Left cardiac atrium (tissue), 4 donors: ENCODE results near the gene FAM135A. TPM values are rescaled to one million over a fixed set of nuclear protein-coding genes. Genes with fewer than 3 reads are reported as not detected.

Source experiments
- ATAC-seq, 2 donors: fragments of 200-7000 bp; cut with Tn5 transposase; one replicate each; pipeline ENCODE4 v1.9.1; 2020; ENCODE audit warnings: mild to moderate bottlenecking in 2 of 2, moderate library complexity in 2 of 2
- DNase-seq: peaks from one replicate; pipeline ENCODE4 v3.0.0-alpha.2; 2020
- intact Hi-C, 2 donors: fragments of 100-400 bp; cut with DNase I; formaldehyde crosslinking; loops; one replicate each; pipeline versions ENCODE4 v1.14.1 to v1.15.1; 2022 to 2023
- total RNA-seq, 2 donors: library from RNA; stranded (reverse); fragmentation: NEBNext Ultra II Directional; extraction: Animal tissue kit (Norgen Biotek cat#: 25700); gene quantifications; one replicate each; pipeline ENCODE4 v1.2.1, GENCODE V29; 2021
- donor health status: DM: no; HTN: yes; CAD: no.
- donor health status: DM: no; HTN: yes; CAD: no; lungs with severe emphysema.
- donor health status: DM: yes; HTN: yes; CAD: no.
- donor health status: Dilated cardiomyopathy.

FAM135A gene
- total RNA-seq, 2 donors from 2014 or later = 13.1 to 15.4 TPM

DNA sequence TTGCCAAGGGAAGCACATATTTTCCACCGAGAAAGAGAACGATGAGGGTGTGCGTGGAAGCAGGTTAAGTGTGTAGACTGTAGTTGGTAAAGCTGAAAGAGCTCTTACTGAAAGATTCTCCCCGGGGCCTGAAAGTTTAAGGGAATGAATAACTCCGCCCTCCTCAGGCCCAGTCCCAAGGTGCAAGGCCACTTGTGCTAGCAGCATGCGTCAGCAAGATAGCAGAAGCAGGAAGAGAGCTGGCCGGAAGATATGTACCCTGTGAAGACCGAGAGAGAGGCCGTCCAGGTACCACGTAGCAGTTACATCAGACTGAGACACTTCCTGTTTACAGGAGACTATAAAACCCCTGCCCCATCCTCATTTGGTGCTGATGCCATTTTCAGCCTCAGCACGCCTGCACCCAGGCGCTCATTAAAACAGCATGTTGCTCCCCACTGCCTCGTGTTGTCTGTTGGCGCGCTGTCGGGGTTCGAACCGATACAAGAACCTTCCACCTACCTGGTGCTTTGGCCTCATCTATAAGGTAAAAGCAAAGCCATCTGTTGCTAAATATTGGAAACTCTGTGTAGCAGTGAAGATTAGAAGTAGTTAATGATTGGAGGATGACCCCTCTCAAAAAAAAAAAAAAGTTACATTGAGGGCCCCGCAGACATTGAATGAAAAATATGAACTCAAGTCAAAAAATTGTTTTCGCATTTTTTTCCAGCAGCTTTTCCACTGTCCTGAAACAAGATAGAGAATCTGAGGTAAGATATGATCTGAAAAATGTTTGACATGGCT is 18.6 kb upstream of the FAM135A start:
- intact Hi-C loops = no loop called here

DNA sequence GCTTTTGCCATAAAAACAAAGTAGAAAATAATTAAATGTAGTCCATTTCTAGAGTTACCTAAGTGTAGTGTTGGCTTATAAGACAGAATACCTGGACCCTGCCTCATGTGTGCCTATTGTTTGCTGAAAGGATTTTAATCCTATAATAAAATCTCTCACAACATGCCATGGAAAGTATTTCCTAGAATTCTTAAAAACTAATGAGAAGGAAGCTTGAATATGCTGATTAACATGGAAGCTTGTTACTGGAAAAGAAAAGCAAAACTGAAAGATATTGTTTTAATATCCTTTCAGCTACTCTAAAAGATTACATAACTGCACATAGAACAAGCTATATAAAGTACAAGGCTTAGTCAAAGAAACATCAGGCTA is 18.0 kb upstream of the FAM135A start:
- intact Hi-C loops = no loop called here
- ATAC-seq (no peak), DNase-seq (no peak)

More for the DNA sequence above, 18.6 kb upstream of the FAM135A start:
- ATAC-seq (no peak), DNase-seq (no peak)

DNA sequence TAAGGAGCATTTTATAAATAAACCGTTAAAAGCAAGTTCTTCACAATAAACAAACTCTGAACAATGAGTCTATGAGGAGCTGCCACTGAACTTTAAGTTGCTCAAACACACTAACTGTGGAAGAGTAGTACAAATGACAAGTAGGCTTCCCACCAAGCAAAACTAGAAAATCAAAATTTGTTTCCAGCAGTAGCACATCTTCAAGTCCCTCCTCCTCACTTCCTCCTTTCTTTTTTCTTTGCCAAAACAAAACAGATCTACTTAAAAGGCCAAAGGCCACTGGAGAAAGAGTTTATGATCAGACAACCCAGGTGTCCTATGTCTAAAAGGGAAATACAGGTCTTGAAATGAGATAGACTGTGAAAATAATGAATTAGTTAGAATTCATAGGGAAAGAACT is 17.1 kb upstream of the FAM135A start:
- no peak for ATAC-seq
- intact Hi-C loops = no loop called here
- DNase-seq = no peak

DNA sequence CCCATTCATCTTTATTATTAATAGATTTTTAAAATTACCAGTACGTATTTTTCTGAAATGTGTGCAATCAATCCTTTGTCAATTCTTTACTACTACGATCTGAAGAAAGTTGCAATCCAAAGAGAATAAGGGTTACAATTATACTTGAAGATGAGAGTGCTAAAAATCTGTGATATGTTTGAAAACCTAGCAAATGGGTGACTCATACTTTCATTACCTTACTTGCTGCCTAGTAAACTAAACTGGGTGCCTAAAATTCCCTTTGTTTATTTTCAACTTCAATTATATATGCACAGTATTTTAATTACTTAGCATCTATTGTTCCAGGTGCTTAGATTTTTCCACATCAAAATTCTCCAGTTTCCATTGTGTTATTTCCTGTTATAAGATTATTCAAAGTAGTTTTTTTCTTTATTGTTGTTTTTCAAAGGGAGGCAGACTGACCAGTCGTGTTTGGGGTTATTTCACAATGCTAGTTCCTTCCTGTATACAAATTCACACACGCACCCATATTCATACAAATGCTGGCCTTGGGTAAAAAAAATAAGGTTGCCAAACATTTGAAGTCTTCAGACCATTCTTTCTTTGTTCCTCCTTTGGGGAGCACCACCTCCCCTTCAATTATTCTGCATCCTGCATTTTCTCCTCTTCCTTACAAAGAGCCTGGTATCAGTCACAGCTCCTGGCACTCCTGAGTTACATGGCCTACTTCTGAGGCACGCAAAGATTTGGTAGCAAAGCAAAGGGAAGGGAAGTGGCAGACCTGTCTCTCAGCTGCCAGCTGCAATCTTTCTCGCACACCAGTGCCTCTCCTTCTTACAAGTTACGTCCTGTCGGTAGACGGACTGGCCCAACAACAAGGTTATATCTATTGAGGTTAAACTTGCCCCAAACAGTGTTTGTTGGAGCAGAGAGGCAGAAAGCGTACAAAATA is 16.2 kb upstream of the FAM135A start:
- no peak for DNase-seq
- intact Hi-C loops = no loop called here
- ATAC-seq = no peak

DNA sequence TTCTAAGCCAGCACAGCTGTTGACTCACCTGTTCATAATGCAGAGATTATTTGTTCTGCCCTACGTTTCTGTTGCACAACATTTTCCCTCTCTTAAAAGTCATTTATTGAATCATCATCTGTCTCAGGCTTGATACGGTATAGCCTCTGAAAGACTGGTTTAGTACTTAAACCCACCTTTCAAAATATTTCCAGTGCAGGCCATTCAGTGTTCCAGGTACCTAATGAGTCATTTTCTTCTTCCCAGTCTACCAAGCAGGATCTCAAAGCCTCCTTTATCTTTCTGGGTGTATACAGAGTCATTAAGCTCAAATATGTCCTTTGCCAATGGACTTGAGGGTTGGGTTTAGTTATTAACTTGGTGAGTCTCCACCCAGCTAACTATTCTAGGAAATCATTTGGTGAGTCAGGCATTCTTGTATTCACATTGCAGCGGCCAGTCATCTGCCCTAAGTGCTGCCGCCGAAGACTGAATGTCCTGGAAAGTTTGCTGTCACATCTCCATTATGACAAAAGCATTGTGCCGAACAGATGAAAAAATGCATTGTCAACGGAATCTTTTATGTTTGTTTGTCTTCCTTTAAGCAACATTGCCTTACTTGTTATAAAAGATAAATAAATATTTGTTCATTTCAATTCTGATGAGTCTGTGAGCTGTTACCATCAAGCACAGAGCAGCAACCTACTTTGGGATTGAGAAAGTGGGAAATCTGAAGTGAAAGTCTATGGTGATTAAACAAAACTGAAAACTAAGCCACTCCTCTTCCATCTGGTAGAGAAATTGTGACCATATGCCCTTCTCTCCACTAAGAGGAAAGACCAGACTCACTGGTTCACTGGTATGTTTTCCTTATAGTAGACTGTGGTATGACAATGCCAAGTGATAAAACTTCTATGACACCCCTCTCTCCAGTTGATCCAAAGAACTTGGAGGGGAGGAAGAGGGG is 14.3 kb upstream of the FAM135A start:
- ATAC-seq = peak; percentile 34
- intact Hi-C loops = no loop called here
- no peak for DNase-seq

DNA sequence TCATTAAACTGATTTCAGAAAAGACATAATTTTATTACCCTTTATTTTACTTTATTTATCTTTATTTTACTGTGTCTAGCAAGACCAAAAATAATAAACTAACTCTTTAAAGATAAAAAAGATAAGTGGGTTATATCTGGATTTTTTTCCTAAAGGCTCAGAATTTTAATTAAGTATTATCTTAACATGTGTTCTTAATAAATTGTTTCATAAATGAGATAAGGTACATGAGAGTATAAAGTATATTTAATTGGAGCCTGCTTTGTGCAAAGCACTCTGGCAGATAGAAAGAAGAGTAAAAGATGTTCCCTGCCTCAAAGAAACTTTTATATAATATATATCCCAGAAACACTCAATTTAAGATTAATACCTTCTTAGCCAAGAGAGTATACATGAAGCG is 8.7 kb upstream of the FAM135A start:
- DNase-seq = no peak
- ATAC-seq = no peak
- intact Hi-C loops = no loop called here

DNA sequence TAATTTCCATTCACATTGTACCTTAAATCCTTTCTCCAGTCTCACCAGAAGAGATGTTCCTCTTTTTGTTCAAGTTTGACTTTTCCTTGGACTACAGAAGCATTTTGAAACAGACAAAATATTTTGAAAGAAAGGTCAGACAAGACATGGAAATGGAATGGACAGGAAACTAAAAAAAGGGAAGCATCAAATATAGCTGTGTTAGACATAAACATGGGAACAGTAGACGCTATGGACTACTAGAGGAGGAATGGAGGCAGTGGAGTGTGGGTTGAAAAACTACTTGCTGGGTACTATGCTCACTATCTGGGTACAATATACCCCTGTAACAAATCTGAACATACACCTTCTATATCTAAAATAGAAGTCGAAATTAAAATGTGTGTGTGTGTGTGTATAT is 4.1 kb upstream of the FAM135A start:
- intact Hi-C loops = no loop called here
- ATAC-seq = no peak
- no peak for DNase-seq

DNA sequence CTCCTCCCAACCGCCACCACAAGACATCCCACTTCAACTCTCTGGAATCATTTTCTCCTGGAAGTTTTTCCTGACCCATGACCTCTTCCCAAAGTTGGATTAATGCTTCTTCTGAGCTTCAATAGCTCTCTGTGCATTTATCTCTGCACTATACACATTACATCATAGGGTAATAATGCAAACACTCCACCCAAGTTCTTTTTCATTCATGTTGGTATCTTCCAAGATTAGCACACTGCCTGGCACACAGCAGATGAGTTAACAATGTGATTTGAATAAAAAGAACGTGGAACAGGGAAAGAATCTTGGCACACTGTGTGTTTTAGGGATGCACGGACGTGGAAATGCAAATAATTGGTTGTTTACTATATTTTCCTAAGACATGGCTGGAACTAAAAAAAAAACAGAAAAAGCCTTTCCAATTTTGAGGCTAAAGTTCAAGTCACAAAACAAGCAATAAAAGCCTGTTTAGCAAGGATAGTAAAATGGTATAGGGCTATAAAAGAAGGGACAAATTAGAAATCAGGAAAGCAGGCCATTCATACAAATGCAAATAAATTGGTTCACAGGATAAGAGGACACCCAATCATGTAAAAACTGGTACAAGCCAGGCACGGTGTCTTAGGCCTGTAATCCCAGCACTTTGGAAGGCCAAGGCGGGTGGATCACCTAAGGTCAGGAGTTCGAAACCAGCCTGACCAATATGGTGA is 1.6 kb upstream of the FAM135A start:
- ATAC-seq (no peak), DNase-seq (no peak)
- intact Hi-C loops = no loop called here

DNA sequence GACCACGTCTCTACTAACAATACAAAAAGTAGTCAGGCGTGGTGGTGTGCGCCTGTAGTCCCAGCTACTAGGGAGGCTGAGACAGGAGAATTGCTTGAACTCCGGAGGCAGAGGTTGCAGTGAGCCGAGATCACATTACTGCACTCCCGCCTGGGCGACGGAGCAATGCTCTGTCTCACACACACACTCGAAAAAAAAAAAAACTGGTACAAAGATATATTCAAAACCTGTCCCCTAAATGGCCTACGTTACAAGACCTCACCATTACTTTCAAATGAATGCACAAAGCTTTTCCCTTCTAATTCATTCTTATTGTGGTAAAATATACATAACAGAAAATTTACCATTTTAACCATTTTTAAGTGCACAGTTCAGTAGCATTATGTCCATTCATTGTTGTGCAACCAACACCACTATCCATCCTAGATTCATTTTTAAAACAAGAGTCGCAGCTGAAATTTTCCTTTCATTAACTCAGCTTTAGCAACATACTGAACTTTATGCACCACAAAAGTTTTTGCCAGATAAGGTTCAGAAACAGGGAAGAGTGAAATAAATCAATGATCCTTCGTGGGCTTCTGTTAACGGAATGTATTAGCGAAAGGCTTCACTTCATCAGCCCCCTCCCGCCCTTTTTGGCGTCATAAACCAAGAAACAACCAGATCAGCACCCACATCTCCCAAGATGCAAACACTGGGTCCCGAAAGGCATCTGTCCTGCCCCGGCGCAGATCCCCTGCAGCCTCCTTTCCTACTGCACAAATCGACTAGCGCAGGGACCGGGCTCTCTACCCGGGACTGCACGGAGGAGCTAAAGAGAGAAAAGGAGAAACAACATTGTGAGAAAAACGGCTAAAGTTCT is 825 bp upstream of the FAM135A start:
- intact Hi-C loops = no loop called here
- DNase-seq (no peak), ATAC-seq (peak; percentile 5 to 34)

DNA sequence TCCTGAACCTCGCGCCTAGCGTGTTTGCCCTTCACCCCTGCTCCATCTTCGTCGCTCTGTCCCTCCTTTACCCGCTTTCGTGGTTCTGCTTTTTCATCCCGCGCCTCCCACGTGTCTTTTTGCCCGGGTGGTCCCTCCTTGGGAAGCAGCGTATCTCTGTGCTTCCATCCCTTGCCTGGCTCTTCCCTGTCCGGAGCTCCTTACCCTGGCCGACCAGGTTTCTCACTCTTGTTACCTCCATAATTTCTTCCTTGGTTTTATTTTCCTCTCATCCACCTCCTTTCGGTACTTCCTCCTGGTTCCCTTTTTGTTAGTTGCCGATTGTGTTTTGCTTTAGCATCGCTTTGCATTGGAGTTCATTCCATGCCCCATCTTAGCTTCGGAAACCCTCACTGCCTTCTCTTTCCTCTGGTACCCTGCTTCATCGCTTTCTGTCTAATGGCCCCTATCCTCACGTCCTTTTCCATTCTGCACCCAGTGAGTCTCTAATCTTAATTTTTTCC is 735 bp downstream of the FAM135A start:
- intact Hi-C loops = no loop called here
- DNase-seq (peak; percentile 36), ATAC-seq (no peak)

DNA sequence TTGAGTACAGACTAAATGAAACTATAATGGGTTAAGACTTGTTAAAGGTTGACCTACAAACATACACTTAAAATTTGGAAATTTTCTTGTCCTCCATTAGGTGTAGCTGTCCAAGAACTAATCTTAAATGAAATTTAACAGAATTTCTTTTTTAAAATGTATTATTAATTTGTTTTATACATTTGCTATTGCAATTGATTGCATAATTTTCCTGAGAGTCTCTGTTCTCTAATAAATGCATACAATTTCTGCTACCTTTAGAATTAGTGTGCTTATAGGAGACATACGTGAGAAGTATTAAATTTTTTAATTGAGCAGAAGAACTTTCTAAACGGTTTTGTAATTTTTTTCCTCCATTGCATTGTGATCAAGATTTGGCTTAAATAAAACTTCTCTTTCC is 1.5 kb downstream of the FAM135A start:
- intact Hi-C loops = no loop called here
- DNase-seq (no peak), ATAC-seq (no peak)

DNA sequence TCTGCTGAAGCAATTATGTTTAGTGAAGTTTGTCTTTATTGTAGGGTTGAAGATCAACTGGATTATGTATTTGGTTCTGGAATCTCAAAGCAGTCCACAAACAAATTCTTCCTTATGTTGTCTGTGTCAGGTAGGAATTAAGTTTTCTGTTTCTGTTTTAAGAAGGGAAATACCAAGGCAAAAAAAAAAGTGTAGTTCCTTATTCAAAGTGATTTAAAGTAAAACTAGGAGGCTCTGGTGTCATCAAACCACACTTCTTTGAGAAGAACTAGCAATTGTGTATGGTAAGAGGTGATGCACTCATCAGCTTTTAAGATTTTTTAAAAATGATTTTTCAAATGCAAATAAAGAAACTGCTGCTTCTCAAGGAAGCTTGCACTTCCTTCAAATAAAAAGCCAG is 1.9 kb downstream of the FAM135A start:
- DNase-seq (no peak), ATAC-seq (no peak)
- intact Hi-C loops = no loop called here

DNA sequence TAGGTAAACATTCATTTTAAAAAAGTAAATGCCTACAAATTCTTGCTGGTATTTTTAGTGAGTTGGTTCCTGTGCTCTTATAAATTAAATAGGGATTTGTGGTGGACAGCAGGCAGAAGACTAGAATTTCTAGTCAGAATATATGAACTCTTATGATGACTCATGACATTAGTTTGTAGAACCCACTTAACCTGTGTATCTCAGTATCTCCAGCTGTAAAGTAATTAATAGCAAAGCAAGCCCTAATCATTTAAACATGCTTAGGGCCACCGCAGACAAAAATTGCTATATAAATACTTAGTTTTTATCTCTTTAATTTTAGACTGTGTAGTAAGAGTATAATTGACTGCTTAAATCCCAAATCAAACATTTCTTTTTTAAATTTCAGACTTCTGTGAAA is 2.4 kb downstream of the FAM135A start:
- ATAC-seq = no peak
- intact Hi-C loops = no loop called here
- DNase-seq = no peak

DNA sequence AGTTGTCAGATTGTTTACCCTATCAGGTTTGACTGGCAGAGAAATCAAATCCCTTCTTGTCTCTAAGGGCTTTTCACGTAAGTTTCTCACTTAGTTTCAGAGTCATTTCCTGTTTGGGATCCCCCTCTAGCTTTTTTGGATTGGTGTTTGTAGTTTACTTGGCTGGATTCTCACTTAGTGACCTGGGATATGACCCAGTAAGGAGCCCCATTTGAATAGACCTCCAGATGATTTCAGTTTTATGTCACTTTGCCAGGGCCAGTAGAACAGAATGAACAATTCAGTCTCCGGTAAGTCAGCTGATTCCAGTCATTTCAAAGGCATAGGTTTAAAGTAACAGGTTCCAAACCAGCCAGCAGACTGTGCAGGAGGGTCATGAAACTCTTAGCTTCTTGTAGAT is 8.2 kb downstream of the FAM135A start:
- intact Hi-C loops = no loop called here
- ATAC-seq (no peak), DNase-seq (no peak)

DNA sequence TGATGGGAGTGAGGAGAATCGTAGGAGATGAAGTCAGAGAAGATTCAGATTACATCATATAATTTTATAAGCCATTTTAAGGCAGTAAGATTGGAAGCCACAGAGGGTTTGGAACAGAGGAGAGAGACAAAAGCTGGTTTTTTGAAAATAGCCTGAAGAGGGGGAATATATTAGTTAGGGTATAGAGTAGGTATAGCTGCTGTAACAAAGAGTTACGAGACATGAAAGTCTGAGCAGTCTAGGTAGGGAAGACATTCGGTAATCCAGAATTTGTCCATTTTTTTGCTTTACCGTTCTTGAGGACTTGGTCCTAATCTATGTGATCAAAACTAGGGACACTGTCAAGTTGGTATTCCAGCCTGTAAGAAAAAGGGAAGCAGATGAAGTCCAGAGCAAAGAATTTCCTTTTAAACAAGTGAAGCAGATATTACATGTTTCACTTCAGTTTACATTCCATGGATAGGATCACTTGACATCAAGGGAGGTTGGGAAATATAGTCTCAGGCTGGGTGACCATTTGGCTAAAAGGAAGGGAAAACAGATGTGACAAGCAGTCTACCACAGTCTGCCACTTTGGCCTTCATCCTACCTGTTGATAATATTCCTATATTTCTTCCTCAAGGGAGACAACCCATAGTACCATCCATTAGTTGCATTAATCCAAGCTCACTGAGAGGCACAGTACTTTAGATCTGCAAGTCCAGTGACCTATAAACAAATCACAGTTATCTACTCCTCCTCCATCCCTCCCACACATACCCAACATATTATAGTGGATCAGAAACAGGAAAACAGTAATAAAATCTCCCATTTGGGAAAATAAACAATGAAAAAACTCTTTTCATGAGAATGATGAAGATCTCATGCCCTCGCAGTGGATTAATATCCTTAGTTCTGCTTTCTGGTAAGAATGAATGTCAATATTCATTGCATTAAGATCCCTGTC is 10.2 kb downstream of the FAM135A start:
- DNase-seq = no peak
- intact Hi-C loops = no loop called here
- no peak for ATAC-seq

DNA sequence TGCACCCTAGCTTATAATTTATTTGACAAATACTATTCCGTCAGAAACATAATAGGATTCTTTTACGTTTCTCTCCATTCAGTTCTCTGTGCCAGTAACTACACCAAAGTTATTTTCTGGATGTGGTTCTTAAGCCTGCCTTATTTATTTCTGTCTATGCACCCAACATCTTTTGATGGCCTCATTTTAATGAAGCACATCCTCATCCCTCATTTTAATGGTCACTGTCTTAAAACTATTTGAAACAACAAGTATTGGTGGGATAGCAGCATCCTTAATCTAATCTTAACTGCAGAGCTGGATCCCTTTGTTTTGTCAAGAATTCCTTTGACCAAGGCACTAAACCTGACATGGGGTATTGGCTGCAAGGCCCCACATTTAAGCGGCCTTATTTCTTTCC is 11.0 kb downstream of the FAM135A start:
- DNase-seq (no peak), ATAC-seq (no peak)
- intact Hi-C loops = no loop called here

DNA sequence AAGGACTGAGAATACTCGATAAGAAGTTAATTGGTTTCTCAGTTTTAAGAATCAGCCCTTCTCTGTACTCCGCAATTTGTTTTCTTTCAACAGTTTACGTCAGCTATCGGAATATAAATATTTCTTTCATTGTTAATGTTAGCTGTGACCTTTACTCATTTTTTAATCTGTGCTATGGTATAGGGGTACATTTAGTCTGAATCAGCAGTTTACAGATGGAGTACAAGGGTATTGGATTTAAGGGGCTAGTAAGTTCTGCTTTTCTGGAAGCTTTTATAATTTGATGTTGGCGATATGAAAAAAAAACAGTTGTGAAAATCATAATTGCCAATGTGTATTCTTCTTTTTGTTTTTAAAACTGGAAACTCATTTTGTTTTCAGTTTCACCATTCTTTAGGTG is 23.0 kb downstream of the FAM135A start:
- intact Hi-C loops = no loop called here
- DNase-seq = no peak
- ATAC-seq = no peak
